ENCODE data around the gene P3H2. TPM values are rescaled to one million over a fixed set of nuclear protein-coding genes. Genes with fewer than 3 reads are reported as not detected.

The P3H2 gene
- total RNA-seq, 1 experiment from 2014 or later, result 233 TPM

GRCh38 chr3:190000187-190000860, 120.4 kb downstream of the P3H2 start:
- no peak for DNase-seq

DNA sequence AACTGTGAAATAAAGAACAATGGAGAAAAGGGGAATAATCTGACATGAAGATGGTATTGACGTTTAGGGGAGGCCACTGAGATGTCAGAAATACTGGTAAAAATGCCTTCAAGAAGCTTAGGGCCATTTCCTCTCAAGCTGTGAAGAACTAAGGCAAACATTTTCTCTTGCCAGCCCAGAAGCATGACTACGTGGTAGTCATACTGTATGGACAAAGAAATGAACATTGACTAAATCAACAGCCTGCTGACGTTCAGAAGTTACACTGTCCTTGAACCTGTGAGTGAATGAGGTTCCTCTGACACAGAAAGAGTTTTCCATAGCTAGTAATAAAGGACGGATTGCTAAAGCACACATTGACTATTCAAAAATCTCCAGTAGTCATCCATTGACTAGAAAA, 121.0 kb downstream of the P3H2 start:
- no peaks in the 10 kb centered on the region for H3K27me3 ChIP-seq
- no peak overlapping the region for H3K4me3 ChIP-seq
- peaks cover 15% of the 10 kb centered on the region for H3K36me3 ChIP-seq
- no peaks in the 10 kb centered on the region for H3K9me3 ChIP-seq
- DNase-seq, result peak; percentile 52

More at GRCh38 chr3:190000187-190000860, 120.4 kb downstream of the P3H2 start:
- Histone ChIP-seq H3K27me3 (no peaks in the 10 kb centered on the region), H3K9me3 (no peaks in the 10 kb centered on the region), H3K36me3 (peaks cover 15% of the 10 kb centered on the region), H3K4me3 (no peak overlapping the region)

GRCh38 chr3:189995129-189995528, 125.6 kb downstream of the P3H2 start:
- Histone ChIP-seq H3K4me3 (no peak overlapping the region), H3K9me3 (no peaks in the 10 kb centered on the region), H3K27me3 (no peaks in the 10 kb centered on the region), H3K36me3 (peaks cover 46% of the 10 kb centered on the region)
- DNase-seq, result peak; percentile 91

DNA sequence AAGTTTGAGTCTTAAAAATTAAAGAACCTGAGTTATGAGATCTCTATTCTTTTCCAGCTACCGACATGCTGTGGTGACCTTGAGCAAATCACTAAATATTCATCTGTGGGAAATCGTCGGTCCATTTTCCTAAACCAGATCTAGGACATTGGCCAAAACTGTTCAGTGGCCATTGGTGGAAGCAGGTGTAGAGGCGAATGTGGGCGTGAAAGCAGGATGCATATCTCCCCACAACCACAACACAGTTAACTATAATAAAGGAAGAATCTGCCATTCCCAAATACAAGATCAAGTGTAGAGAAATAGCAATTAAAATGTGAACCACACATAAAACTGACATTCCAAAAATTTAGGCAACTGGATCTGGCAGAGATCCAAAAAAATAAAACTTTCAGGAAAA, 129.9 kb downstream of the P3H2 start:
- Histone ChIP-seq H3K4me3 (no peak overlapping the region), H3K27me3 (no peaks in the 10 kb centered on the region), H3K9me3 (no peaks in the 10 kb centered on the region), H3K36me3 (peaks cover 59% of the 10 kb centered on the region)
- no peak for DNase-seq

GRCh38 chr3:189988854-189989253, 131.8 kb downstream of the P3H2 start:
- no peaks in the 10 kb centered on the region for H3K27me3 ChIP-seq

DNA sequence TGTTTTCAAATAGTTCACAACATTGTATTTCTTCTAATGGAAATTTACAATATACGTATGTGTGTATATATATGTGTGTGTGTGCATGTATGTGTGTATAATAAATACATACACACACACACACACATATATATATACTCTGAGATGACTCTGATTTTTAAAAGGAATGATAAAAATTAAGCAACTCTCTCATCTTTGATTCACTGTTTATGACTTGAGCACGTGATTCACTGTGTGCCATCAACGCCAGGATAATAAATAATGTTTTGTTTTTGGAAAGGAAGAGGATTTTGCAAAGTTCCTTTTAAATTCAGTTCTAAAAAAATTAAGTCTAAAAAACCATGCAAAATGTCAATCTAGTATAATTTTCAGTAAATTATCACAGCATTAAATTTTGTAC, 132.4 kb downstream of the P3H2 start:
- Histone ChIP-seq H3K4me3 (no peak overlapping the region), H3K9me3 (no peaks in the 10 kb centered on the region), H3K36me3 (peaks cover 70% of the 10 kb centered on the region), H3K27me3 (no peaks in the 10 kb centered on the region)
- no peak for DNase-seq

More at GRCh38 chr3:189988854-189989253, 131.8 kb downstream of the P3H2 start:
- H3K36me3 ChIP-seq, result peaks cover 65% of the 10 kb centered on the region
- DNase-seq, result no peak
- no peaks in the 10 kb centered on the region for H3K9me3 ChIP-seq
- no peak overlapping the region for H3K4me3 ChIP-seq

GRCh38 chr3:189985948-189986347, 134.7 kb downstream of the P3H2 start:
- peaks cover 70% of the 10 kb centered on the region for H3K36me3 ChIP-seq
- H3K9me3 ChIP-seq, result no peaks in the 10 kb centered on the region
- no peaks in the 10 kb centered on the region for H3K27me3 ChIP-seq
- H3K4me3 ChIP-seq, result no peak overlapping the region
- no peak for DNase-seq

- Histone ChIP-seq H3K4me3 (no peak overlapping the region), H3K36me3 (peaks cover 77% of the 10 kb centered on the region), H3K9me3 (no peaks in the 10 kb centered on the region), H3K27me3 (no peaks in the 10 kb centered on the region)
- no peak for DNase-seq
These were observed 137.1 kb downstream of the P3H2 start for GRCh38 chr3:189983612-189984011.

GRCh38 chr3:189982321-189982945, 138.3 kb downstream of the P3H2 start:
- Histone ChIP-seq H3K36me3 (peaks cover 77% of the 10 kb centered on the region), H3K4me3 (no peak overlapping the region), H3K27me3 (no peaks in the 10 kb centered on the region), H3K9me3 (no peaks in the 10 kb centered on the region)
- no peak for DNase-seq

DNA sequence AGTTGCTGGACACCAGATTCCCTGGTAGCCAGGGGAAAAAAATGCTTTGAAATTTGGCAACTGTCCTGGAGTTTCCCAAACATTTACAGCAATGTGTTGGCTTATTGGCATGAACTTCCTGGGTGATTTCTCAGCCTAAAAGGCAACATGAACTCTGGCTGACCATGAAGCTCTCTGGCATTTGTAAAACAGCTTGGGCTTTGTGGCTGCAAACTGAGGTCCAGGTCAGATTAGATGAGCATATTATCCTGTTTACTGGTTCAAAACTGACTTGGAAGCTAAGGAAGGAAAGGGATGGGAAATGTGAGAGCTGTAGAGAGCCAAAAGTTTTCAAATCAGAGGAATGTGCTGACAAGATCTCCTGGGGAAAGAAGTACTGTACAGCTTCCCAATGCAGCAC, 139.0 kb downstream of the P3H2 start:
- H3K4me3 ChIP-seq, result no peak overlapping the region
- no peaks in the 10 kb centered on the region for H3K27me3 ChIP-seq
- DNase-seq, result peak; percentile 92
- peaks cover 80% of the 10 kb centered on the region for H3K36me3 ChIP-seq
- no peaks in the 10 kb centered on the region; the same call in 1 of the 2 replicates for H3K9me3 ChIP-seq

GRCh38 chr3:189978753-189979152, 141.9 kb downstream of the P3H2 start:
- Histone ChIP-seq H3K4me3 (no peak overlapping the region), H3K36me3 (peaks cover 87% of the 10 kb centered on the region), H3K27me3 (no peaks in the 10 kb centered on the region), H3K9me3 (no peaks in the 10 kb centered on the region; the same call in 1 of the 2 replicates)
- peak; percentile 24 for DNase-seq

DNA sequence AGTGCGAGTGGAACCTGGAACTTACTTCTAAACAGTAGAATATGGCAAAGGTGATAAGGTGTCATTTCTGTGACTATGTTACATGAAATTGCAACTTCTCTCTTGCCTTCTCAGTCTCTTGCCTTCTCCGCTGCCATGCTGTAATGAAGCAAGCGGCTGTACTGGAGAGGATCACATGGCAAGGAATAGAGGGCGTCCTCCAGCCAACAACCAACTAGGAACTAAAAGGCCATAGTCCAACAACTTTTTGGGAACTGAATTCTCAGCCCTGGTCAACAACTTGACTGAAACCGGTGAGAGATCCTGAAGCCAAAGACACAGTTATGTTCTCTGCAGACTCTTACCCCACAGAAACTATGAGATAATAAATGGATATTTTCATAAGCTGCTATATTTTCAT, 143.5 kb downstream of the P3H2 start:
- H3K4me3 ChIP-seq, result no peak overlapping the region
- H3K27me3 ChIP-seq, result no peaks in the 10 kb centered on the region
- H3K9me3 ChIP-seq, result no peaks in the 10 kb centered on the region; the same call in 1 of the 2 replicates
- DNase-seq, result no peak
- peaks cover 85% of the 10 kb centered on the region for H3K36me3 ChIP-seq

- DNase-seq, result no peak
- Histone ChIP-seq H3K36me3 (peaks cover 92% of the 10 kb centered on the region), H3K4me3 (no peak overlapping the region), H3K9me3 (no peaks in the 10 kb centered on the region; the same call in 1 of the 2 replicates), H3K27me3 (no peaks in the 10 kb centered on the region)
These were observed 145.2 kb downstream of the P3H2 start for GRCh38 chr3:189975391-189975990.

DNA sequence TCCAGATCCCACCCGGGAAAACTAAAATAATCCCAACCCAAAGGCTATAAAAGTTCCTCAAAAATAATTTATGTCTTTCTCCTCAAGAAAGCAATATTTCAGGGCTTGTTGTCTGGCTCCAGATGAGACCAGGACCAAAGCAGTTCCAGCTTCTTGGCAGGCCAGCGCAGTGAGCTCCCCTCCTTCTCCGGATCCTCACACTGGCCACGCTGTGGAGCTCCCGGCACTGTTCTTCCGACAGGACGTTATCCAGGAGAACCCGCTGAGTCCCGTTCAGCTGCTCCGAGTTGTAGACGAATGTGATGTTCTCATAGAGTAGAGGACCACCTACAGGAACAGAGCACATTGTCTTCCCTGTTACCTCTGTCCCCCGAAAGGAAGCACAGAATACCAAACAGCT, 146.3 kb downstream of the P3H2 start:
- no peak overlapping the region for H3K4me3 ChIP-seq
- no peaks in the 10 kb centered on the region; the same call in 1 of the 2 replicates for H3K9me3 ChIP-seq
- H3K27me3 ChIP-seq, result no peaks in the 10 kb centered on the region
- DNase-seq, result no peak
- H3K36me3 ChIP-seq, result peaks cover 90% of the 10 kb centered on the region

DNA sequence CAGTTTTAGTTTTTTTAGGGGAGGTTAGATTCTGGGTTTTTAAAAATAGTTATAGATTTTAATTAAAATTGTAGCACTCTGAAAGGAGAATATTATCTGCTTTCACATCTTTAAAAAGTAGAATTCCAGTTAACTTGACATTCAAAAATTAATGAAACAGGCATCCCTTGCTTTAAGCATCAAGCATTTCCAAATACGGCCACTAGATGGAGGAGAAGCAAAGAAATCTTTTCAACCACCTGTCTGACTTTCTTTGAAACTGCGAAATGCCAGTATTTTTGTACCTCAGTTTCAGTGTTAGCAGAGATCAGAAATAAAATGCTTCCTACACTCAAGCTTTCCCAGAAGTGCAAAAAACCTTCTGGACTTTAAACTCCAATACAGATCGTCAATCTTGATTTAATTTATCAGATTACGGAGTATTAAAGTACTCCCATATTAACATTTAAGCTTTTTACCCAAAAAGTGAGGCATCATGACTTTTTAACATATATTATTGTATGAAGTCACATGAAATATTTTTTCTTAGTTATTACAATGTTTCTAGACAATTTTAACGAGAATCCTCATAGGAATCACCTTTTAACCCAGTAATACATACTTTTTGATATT, 153.3 kb downstream of the P3H2 start:
- no peaks in the 10 kb centered on the region; the same call in 1 of the 2 replicates for H3K9me3 ChIP-seq
- H3K36me3 ChIP-seq, result peaks cover 80% of the 10 kb centered on the region
- no peaks in the 10 kb centered on the region for H3K27me3 ChIP-seq
- no peak overlapping the region for H3K4me3 ChIP-seq
- no peak for DNase-seq

DNA sequence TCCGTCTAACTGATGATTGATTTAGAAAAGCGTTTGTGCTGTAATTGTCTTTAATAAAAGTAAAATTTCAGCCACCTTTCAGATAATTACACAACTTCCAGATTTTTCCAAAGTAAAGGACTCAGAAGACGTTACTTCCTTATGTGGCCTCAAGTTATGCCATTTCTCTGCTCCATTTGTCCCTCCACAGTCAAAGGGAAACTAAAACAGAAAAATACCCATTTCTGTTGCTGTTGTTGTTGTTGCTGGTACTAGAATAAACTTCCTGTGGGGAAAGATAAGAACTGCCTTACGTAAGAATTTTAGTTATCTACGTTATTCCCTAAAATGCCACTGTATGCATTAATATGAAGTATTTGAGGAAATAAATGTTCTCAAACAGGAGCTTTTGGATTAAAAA, 153.9 kb downstream of the P3H2 start:
- peaks cover 77% of the 10 kb centered on the region for H3K36me3 ChIP-seq
- no peak for DNase-seq

More for the DNA sequence above, 153.9 kb downstream of the P3H2 start:
- Histone ChIP-seq H3K4me3 (no peak overlapping the region), H3K9me3 (no peaks in the 10 kb centered on the region; the same call in 1 of the 2 replicates), H3K27me3 (no peaks in the 10 kb centered on the region)
